HCT116 (cell line): ENCODE measurements around the gene ANO6. TPM values are rescaled to one million over a fixed set of nuclear protein-coding genes. Genes with fewer than 3 reads are reported as not detected.

ENCODE experiments used
- ATAC-seq: fragments of 200-7000 bp; cut with Tn5 transposase; 2 replicates; pipeline ENCODE4 v1.9.1; 2020; ENCODE audit warnings: mild to moderate bottlenecking, moderate library complexity
- BruUV-seq: library from RNA; stranded (reverse); fragments of 400-500 nt; replicated peaks from 2 replicates; lab custom pipeline; 2021; lab: Mats Ljungman, UMichigan
- CTCF ChIA-PET: fragments of 300-600 bp; sonication (Branson Sonifier 250); formaldehyde crosslinking; loops from one replicate; lab custom pipeline; 2021; ENCODE audit warnings: antibody characterized with exemption; lab: Charles Lee
- POLR2A ChIA-PET: fragments of 300-600, 350-600 bp; sonication (Branson Sonifier 250); formaldehyde crosslinking; loops from one replicate; lab custom pipeline; 2021; ENCODE audit warnings: antibody characterized with exemption; lab: Charles Lee
- RAD21 ChIA-PET, 2 experiments: fragments of 300-600 bp; sonication (Branson Sonifier 250); formaldehyde crosslinking; loops; one replicate each; lab custom pipeline; 2023; ENCODE audit warnings: low total read pairs in 2 of 2; ENCODE audit not compliant: uncharacterized antibody in 2 of 2, unreplicated experiment in 2 of 2, low non-redundant PET in 1 of 2; lab: Charles Lee
- DNase-seq: peaks from one replicate; pipeline ENCODE4 v3.0.0-alpha.2; 2010; ENCODE audit warnings: low read depth, low spot score
- H2AFZ ChIP-seq: fragments of 200-600 bp; shearing (Covaris generic), sonication (generic); 2 replicates; pipeline ENCODE4 v1.6.1; 2017; ENCODE audit warnings: low read depth, mixed run types, mixed read lengths, antibody characterized with exemption, low read length; ENCODE audit not compliant: poor library complexity, severe bottlenecking
- H3K27ac ChIP-seq: 2 replicates; pipeline ENCODE4 v1.5.1; 2012; ENCODE audit warnings: low read depth, low read length
- H3K27me3 ChIP-seq: fragments of 200-600 bp; sonication (generic); 2 replicates; pipeline ENCODE4 v1.6.1; 2016; ENCODE audit warnings: mixed run types, low read length, mixed read lengths; ENCODE audit not compliant: insufficient read depth
- H3K36me3 ChIP-seq, 2 experiments: fragments of 200-500 bp in 1 of 2; fragments of 200-600 bp in 1 of 2; sonication (Bioruptor generic) in 1 of 2; sonication (generic) in 1 of 2; 2 replicates each; pipeline versions ENCODE4 v1.5.1 to v1.6.1; 2014 to 2016; ENCODE audit warnings: low read length in 2 of 2, inconsistent platforms in 1 of 2, mixed read lengths in 1 of 2, mixed run types in 1 of 2; ENCODE audit not compliant: insufficient read depth in 2 of 2, control insufficient read depth in 1 of 2
- H3K4me1 ChIP-seq, 2 experiments: fragments of 200-600 bp in 1 of 2; sonication (generic) in 1 of 2; 2 replicates each; pipeline versions ENCODE4 v1.5.1 to v1.6.1; 2012 to 2017; ENCODE audit warnings: low read length in 2 of 2, inconsistent platforms in 1 of 2, mild to moderate bottlenecking in 1 of 2, mixed read lengths in 1 of 2, mixed run types in 1 of 2, moderate library complexity in 1 of 2; ENCODE audit not compliant: insufficient read depth in 2 of 2, control insufficient read depth in 1 of 2
- H3K4me2 ChIP-seq: fragments of 200-600 bp; sonication (generic); 2 replicates; pipeline ENCODE4 v1.6.1; 2017; ENCODE audit warnings: mixed run types, low read length, mixed read lengths
- H3K4me3 ChIP-seq, 2 experiments: fragments of 200-600 bp in 1 of 2; sonication (generic) in 1 of 2; replicated peaks in 1 of 2; 2 replicates each; pipeline ENCODE4 v1.5.1; 2011 to 2016; ENCODE audit warnings: low read length in 2 of 2, control low read depth in 1 of 2, low read depth in 1 of 2, mild to moderate bottlenecking in 1 of 2, mixed read lengths in 1 of 2, mixed run types in 1 of 2
- H3K79me2 ChIP-seq: fragments of 200-600 bp; sonication (generic); 2 replicates; pipeline ENCODE4 v1.6.1; 2017; ENCODE audit warnings: mild to moderate bottlenecking, mixed run types, low read length, moderate library complexity, mixed read lengths; ENCODE audit not compliant: insufficient read depth
- H3K9ac ChIP-seq: fragments of 200-600 bp; sonication (generic); 2 replicates; pipeline ENCODE4 v1.6.1; 2016; ENCODE audit warnings: low read length, mixed read lengths
- H3K9me2 ChIP-seq: fragments of 200-600 bp; sonication (generic), shearing (Covaris generic); 2 replicates; pipeline ENCODE4 v1.6.1; 2017; ENCODE audit warnings: mixed run types, mild to moderate bottlenecking, moderate library complexity; ENCODE audit not compliant: insufficient read depth
- H3K9me3 ChIP-seq, 2 experiments: fragments of 200-500 bp in 1 of 2; fragments of 200-600 bp in 1 of 2; sonication (Bioruptor generic) in 1 of 2; sonication (generic) in 1 of 2; 2 replicates each; pipeline ENCODE4 v1.6.1; 2014 to 2017; ENCODE audit warnings: low read length in 2 of 2, mixed read lengths in 2 of 2, inconsistent platforms in 1 of 2, low read depth in 1 of 2, mild to moderate bottlenecking in 1 of 2, mixed run types in 1 of 2, moderate library complexity in 1 of 2; ENCODE audit not compliant: control insufficient read depth in 1 of 2, insufficient read depth in 1 of 2
- H4K20me1 ChIP-seq: fragments of 200-600 bp; sonication (generic), shearing (Covaris generic); 2 replicates; pipeline ENCODE4 v1.6.1; 2017; ENCODE audit warnings: mixed run types, mild to moderate bottlenecking, moderate library complexity; ENCODE audit not compliant: insufficient read depth
- ATF3 ChIP-seq: IDR thresholded peaks from 2 replicates; pipeline ENCODE4 v1.6.1; 2012
- EGR1 ChIP-seq: IDR thresholded peaks from 2 replicates; pipeline ENCODE4 v1.6.1; 2012; ENCODE audit warnings: low read depth
- EZH2 ChIP-seq: fragments of 200-600 bp; sonication (generic); IDR thresholded peaks from 2 replicates; pipeline ENCODE4 v1.6.1; 2017; ENCODE audit warnings: antibody characterized with exemption, mixed run types
- MAX ChIP-seq: IDR thresholded peaks from 2 replicates; pipeline ENCODE4 v1.6.1; 2012
- POLR2A ChIP-seq: IDR thresholded peaks from 2 replicates; pipeline ENCODE4 v1.7.0; 2011; ENCODE audit warnings: borderline replicate concordance; ENCODE audit not compliant: insufficient read depth, insufficient read length; ENCODE audit errors: extremely low read depth
- POLR2AphosphoS5 ChIP-seq: IDR thresholded peaks from 2 replicates; pipeline ENCODE4 v1.6.1; 2011; ENCODE audit warnings: mild to moderate bottlenecking, low read depth, low read length, moderate library complexity
- RAD21 ChIP-seq: IDR thresholded peaks from 2 replicates; pipeline ENCODE4 v1.6.1; 2012; ENCODE audit warnings: low read depth, mild to moderate bottlenecking
- REST ChIP-seq: IDR thresholded peaks from 2 replicates; pipeline ENCODE4 v1.6.1; 2012; ENCODE audit warnings: low read depth
- SIN3A ChIP-seq: IDR thresholded peaks from 2 replicates; pipeline ENCODE4 v1.6.1; 2012; ENCODE audit warnings: low read depth
- SRF ChIP-seq: IDR thresholded peaks from 2 replicates; pipeline ENCODE4 v1.6.1; 2012; ENCODE audit warnings: low read depth
- ZFX ChIP-seq: fragments of 450-650 bp; IDR thresholded peaks from 2 replicates; pipeline ENCODE4 v1.6.1; 2017
- intact Hi-C: fragments of 100-400 bp; cut with micrococcal nuclease; formaldehyde crosslinking; loops from 2 replicates; pipeline ENCODE4 v1.10.0; 2022
- total RNA-seq: library from RNA; stranded (reverse); gene quantifications from one replicate; pipeline ENCODE4 v1.2.1, GENCODE V29; 2021; ENCODE audit not compliant: unreplicated experiment

ANO6 gene
- total RNA-seq, 1 experiment from 2014 or later, result 36.7 TPM

DNA sequence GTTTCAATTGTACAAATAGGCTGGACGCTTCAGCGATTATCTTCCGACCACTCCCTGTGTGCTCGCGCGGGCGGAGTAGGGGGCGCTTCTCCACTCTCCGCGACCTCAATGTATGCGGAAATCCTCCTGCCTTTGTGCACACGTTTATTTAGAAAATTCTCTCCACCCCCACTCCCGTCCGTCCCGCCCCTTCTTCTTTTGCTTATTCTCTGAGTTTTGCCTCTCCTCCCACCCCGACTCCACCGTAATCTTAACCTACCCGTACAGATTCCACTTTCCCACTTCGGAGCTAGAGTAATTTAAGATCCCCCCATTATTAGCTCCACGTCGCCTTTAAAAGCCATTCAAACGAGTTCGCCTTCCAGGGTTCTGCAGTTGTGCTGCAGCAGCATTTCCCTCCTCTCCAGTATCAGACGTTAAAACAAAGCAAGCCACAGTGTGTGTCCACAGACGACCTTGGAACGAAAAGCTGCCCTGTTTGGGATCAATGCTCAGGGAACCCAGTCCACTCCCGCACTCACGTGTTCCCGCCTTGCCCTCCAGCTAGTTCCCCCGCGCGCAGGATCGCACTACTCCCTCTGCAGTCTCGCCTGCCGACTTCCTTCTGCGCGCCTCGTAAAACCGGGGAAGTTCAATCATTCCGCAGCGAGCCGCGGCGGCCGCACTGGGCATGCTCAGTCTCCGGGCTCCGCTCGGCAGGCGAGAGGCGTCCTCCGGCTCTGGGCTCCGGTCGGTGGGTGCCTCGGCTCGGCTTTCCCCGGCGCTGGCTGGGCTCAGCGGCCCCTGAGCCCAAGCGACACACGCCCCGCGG lies at the start of gene ANO6 (continued):
- TF ChIP-seq EZH2 (no peak), MAX (peak; percentile 80), EGR1 (peak; percentile 25; the same call in 1 of the 2 replicates), POLR2A (peak; percentile 64), ATF3 (no peak), ZFX (no peak)
- TF ChIP-seq, all 23 proteins: peak for 11

DNA sequence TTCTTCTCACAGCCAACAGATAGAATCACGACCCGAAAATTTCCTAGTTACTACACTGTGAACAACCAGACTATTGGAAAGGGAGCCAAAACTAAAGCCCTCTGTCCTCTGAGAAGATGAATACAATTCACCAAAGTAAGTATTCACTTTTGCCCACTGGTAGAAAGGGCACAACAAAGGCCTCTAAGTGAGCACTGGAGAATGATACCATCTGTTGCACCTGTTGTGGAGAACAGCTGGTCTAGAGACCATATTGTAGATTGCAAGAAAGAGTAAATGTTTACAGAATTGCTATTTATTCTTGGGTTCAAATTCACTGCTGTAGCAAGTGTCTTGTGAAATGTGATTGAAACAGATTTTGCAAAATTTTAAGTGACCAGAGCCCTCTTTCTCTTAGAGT lies 46.9 kb upstream of the ANO6 start:
- no peaks in the 10 kb centered on the region for H3K36me3 ChIP-seq
- intact Hi-C loops, result no loop called here
- ATAC-seq, result no peak

More for the DNA sequence above, 46.9 kb upstream of the ANO6 start:
- CTCF ChIA-PET, result no interaction called here
- H3K9me3 ChIP-seq, result no peaks in the 10 kb centered on the region
- H3K4me1 ChIP-seq, result no peaks in the 10 kb centered on the region
- no peak for TF ChIP-seq SIN3A
- TF ChIP-seq POLR2AphosphoS5, result no peak
- no peak for TF ChIP-seq SRF
- TF ChIP-seq REST, result no peak
- TF ChIP-seq RAD21, result no peak
- TF ChIP-seq, all 23 proteins: peak for 0
- Histone ChIP-seq H3K79me2 (no peaks in the 10 kb centered on the region), H3K4me3 (no peak overlapping the region), H2AFZ (no peak overlapping the region), H3K9me2 (no peaks in the 10 kb centered on the region), H4K20me1 (no peaks in the 10 kb centered on the region), H3K4me2 (no peak overlapping the region), H3K9ac (no peak overlapping the region), H3K27me3 (no peaks in the 10 kb centered on the region), H3K27ac (no peak overlapping the region)
- ChIA-PET RAD21 (no interaction called here), POLR2A (no interaction called here)
- DNase-seq, result no peak
- no TSS peak for BruUV-seq
